Measurements from ENCODE around the gene TTC7B.

TTC7B gene

GRCh38 chr14:90603336-90603735, 212.9 kb downstream of the TTC7B start:
- TF ChIP-seq ZFX (IDR thresholded peaks at IDR 0.05): no peak
- TF ChIP-seq, protein P1, sequence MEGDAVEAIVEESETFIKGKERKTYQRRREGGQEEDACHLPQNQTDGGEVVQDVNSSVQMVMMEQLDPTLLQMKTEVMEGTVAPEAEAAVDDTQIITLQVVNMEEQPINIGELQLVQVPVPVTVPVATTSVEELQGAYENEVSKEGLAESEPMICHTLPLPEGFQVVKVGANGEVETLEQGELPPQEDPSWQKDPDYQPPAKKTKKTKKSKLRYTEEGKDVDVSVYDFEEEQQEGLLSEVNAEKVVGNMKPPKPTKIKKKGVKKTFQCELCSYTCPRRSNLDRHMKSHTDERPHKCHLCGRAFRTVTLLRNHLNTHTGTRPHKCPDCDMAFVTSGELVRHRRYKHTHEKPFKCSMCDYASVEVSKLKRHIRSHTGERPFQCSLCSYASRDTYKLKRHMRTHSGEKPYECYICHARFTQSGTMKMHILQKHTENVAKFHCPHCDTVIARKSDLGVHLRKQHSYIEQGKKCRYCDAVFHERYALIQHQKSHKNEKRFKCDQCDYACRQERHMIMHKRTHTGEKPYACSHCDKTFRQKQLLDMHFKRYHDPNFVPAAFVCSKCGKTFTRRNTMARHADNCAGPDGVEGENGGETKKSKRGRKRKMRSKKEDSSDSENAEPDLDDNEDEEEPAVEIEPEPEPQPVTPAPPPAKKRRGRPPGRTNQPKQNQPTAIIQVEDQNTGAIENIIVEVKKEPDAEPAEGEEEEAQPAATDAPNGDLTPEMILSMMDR (conservative IDR thresholded peaks at IDR 0.05): no peak
- H3K27ac ChIP-seq: no peak overlapping the region

DNA sequence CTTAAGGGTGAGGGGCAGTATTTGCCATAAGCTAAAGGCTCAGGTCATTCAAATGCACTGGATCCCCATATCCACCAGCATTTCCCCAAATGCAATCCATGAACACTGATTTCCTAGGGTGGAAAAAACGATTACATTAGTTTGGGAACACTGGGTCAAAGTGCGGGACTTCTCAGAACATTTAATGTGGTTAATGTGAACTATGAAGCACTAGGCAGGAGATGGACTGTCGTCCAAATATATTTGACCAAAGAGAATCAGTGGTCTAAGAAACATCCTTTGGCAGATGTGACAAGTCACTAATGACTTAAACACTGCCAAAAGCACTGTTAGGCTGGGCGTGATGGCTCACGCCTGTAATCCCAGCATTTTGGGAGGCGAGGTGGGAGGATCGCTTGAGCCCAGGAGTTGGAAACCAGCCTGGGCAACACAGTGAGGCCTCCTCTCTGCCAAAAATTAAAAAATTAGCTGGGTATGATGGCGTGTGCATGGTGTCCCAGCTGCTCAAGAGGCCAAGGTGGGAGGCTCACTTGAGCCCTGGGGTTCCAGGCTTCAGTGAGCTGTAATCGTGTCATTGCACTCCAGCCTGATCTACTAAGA, 214.0 kb downstream of the TTC7B start:
- H3K27ac ChIP-seq: no peak overlapping the region
- TF ChIP-seq, protein P1 (conservative IDR thresholded peaks at IDR 0.05): no peak
- TF ChIP-seq ZFX (IDR thresholded peaks at IDR 0.05): no peak

GRCh38 chr14:90601563-90601962, 214.7 kb downstream of the TTC7B start:
- TF ChIP-seq, protein P1 (conservative IDR thresholded peaks at IDR 0.05): no peak
- no peak for TF ChIP-seq ZFX (IDR thresholded peaks at IDR 0.05)
- H3K27ac ChIP-seq: no peak overlapping the region

- TF ChIP-seq, protein P1 (conservative IDR thresholded peaks at IDR 0.05): no peak
- TF ChIP-seq ZFX (IDR thresholded peaks at IDR 0.05): no peak
- H3K27ac ChIP-seq: no peak overlapping the region
Observed at GRCh38 chr14:90600619-90601018, 215.6 kb downstream of the TTC7B start.

DNA sequence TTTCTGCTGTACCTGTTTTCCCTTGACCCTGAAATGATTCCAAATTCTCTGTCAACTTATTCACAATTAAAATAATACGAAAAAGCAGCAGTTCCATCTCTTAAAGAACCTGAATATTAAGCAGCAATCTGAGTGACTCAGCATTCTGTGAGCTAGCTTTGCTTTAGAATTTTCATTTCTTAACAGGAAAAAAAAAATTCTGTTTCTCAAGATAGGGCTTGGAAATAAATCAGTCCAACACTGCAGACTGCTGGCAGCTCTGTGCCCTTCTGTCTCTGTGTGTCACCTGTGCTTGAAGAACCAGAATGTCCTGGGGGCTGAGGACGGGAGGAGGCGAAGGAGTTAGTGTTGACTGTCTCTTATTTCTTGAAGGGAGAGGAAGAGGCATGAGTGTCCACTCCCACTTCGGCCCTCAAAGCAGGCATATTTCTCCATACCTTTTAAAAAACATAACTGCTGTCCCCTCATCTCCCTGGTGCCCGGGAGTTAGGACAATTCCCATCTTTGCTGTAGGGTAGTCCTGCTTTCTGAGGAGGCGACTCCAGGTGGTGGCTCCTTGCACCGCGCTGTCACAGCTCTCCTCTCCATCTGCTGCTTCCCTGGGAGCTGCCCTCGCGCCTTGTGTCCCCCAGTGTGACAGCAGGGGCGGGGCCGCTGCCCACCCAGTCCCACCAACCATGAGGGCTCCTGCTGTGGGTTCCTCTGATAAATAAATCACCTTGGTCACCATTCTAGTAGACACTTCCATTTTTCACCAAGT, 216.3 kb downstream of the TTC7B start:
- no peak overlapping the region for H3K27ac ChIP-seq
- no peak for TF ChIP-seq ZFX (IDR thresholded peaks at IDR 0.05)
- TF ChIP-seq, protein P1 (conservative IDR thresholded peaks at IDR 0.05): no peak; the same call in 1 of the 2 replicates

GRCh38 chr14:90599339-90599738, 216.9 kb downstream of the TTC7B start:
- no peak overlapping the region for H3K27ac ChIP-seq
- TF ChIP-seq, protein P1 (conservative IDR thresholded peaks at IDR 0.05): no peak
- no peak for TF ChIP-seq ZFX (IDR thresholded peaks at IDR 0.05)

DNA sequence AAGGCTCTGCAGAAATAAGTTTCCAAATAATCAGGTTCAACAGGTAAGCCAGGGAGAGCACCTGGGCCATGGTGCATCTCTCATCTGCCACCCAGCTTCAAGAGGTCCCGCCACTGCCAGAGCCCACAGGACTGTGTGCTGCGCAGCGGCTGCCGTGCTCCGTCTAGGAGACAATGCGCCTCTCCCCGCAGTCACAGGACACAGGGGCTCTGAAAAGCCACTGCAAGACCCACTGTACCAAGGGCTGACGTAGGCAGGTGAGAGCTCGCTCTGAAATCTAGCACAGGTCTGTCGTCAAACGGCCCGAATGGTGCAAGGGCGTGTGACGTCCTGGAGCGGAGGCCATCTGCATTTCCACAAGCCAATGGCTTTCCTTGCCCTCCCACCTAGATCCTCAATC, 218.3 kb downstream of the TTC7B start:
- no peak overlapping the region for H3K27ac ChIP-seq
- TF ChIP-seq, protein P1 (conservative IDR thresholded peaks at IDR 0.05): no peak
- TF ChIP-seq ZFX (IDR thresholded peaks at IDR 0.05): no peak

Data from C4-2B (cell line).